ENCODE measurements around the gene RANBP10. TPM values are rescaled to one million over a fixed set of nuclear protein-coding genes. Genes with fewer than 3 reads are reported as not detected.

Gene RANBP10
- total and polyA plus RNA-seq, 2 of the 13 experiments (the other 11 are each of a cell fraction or from before 2014, with no cell fraction given), result 9.2 to 22.7 TPM

DNA sequence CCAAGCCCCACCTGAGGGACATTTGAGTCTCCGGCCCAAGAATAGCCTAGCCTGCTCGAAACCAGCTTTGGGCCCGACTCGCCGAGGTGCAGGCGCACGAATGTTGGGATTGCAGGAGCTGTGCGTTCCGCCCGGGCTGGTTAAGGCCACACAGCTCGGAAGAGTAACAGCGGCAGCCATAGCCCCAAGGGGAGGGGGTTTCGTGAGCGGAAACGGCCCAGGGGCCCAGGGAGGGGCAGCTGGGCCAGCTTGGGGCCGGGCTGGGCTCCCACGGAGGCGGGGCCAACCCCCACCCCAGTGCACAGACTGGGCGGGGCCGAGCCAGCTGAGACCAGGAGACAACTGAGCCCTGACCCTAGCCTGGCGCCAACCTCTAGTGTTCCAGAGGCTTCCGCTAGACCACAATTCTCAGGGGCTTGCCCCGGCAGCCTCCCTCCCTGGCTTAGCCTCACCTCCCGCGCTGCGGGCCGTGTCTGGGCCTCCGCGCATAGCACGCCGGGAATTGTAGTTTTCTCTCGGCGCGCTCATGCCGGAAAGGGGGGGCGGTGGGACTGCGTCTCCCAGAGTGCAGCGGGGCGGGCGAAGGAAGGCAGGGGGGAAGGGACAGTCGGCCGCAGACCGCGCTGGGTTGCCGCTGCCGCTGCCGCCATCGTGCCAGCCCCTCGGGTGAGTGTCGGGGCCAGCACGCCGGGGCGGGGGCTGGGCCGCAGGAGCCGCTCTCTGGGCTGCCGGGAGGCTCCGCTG, 40.1 kb upstream of the RANBP10 start, which contains the start of gene NUTF2 (continued):
- TF ChIP-seq TERF1 (CRISPR knock-in tag; IDR thresholded peaks at IDR 0.05) (no peak), ZNF333 (CRISPR knock-in tag; IDR thresholded peaks at IDR 0.05; ENCODE audit: borderline replicate concordance) (peak; percentile 89; the same call in 1 of the 2 replicates), ZNF878 (CRISPR knock-in tag; IDR thresholded peaks at IDR 0.05) (peak; percentile 65), GMEB1 (CRISPR knock-in tag; IDR thresholded peaks at IDR 0.05; ENCODE audit: borderline replicate concordance) (peak; percentile 97), FOXK2 (IDR thresholded peaks at IDR 0.05) (no peak), ZNF468 (CRISPR knock-in tag; IDR thresholded peaks at IDR 0.05) (no peak), SAFB2 (CRISPR knock-in tag; IDR thresholded peaks at IDR 0.05; ENCODE audit: borderline replicate concordance, low read depth) (peak; percentile 72; the same call in 1 of the 2 replicates), ZSCAN21 (CRISPR knock-in tag; IDR thresholded peaks at IDR 0.05; ENCODE audit: borderline replicate concordance) (peak; percentile 44; the same call in 1 of the 2 replicates), ZNF446 (CRISPR knock-in tag; IDR thresholded peaks at IDR 0.05) (0 out of 2 replicates have a peak, but pooled peaks have one; percentile 24), ZNF317 (CRISPR knock-in tag; IDR thresholded peaks at IDR 0.05) (peak; percentile 78), GATAD2A (CRISPR knock-in tag; IDR thresholded peaks at IDR 0.05) (peak; percentile 53), TFE3 (CRISPR knock-in tag; IDR thresholded peaks at IDR 0.05) (no peak), RBAK (CRISPR knock-in tag; IDR thresholded peaks at IDR 0.05) (peak; percentile 73; the same call in 1 of the 2 replicates), SSRP1 (CRISPR knock-in tag; IDR thresholded peaks at IDR 0.05) (no peak), ARNT (IDR thresholded peaks at IDR 0.05) (no peak), IKZF4 (CRISPR knock-in tag; IDR thresholded peaks at IDR 0.05; ENCODE audit: borderline replicate concordance, low read depth, not compliant biosample characterization) (peak; percentile 58), U2AF2 (IDR thresholded peaks at IDR 0.05; ENCODE audit: low read depth, low read length) (0 out of 2 replicates have a peak, but pooled peaks have one; percentile 36), ZMAT5 (CRISPR knock-in tag; IDR thresholded peaks at IDR 0.05; ENCODE audit: borderline replicate concordance, low read depth) (no peak), KDM4B (CRISPR knock-in tag; IDR thresholded peaks at IDR 0.05) (no peak), ATM (IDR thresholded peaks at IDR 0.05; ENCODE audit: borderline replicate concordance) (no peak), ZBTB7A (CRISPR knock-in tag; IDR thresholded peaks at IDR 0.05) (peak; percentile 80), ZEB1 (IDR thresholded peaks at IDR 0.05; ENCODE audit: insufficient replicate concordance, low read depth) (no peak)
- TF ChIP-seq, protein P1, sequence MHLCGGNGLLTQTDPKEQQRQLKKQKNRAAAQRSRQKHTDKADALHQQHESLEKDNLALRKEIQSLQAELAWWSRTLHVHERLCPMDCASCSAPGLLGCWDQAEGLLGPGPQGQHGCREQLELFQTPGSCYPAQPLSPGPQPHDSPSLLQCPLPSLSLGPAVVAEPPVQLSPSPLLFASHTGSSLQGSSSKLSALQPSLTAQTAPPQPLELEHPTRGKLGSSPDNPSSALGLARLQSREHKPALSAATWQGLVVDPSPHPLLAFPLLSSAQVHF (CRISPR knock-in tag; IDR thresholded peaks at IDR 0.05), result no peak
- TF ChIP-seq, protein P2, sequence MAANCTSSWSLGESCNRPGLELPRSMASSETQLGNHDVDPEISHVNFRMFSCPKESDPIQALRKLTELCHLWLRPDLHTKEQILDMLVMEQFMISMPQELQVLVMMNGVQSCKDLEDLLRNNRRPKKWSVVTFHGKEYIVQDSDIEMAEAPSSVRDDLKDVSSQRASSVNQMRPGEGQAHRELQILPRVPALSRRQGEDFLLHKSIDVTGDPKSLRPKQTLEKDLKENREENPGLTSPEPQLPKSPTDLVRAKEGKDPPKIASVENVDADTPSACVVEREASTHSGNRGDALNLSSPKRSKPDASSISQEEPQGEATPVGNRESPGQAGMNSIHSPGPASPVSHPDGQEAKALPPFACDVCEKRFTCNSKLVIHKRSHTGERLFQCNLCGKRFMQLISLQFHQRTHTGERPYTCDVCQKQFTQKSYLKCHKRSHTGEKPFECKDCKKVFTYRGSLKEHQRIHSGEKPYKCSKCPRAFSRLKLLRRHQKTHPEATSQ (CRISPR knock-in tag; IDR thresholded peaks at IDR 0.05; ENCODE audit: borderline replicate concordance), result peak; percentile 48; the same call in 1 of the 2 replicates

All from HepG2 (cell line).